GM19035 (cell line): Measurements from ENCODE around the gene ARHGDIG.

ENCODE experiments used
- ATAC-seq: cut with Tn5 transposase; IDR thresholded peaks from one replicate; pipeline ENCODE4 v1.9.1; 2021; ENCODE audit not compliant: unreplicated experiment

The ARHGDIG gene

DNA sequence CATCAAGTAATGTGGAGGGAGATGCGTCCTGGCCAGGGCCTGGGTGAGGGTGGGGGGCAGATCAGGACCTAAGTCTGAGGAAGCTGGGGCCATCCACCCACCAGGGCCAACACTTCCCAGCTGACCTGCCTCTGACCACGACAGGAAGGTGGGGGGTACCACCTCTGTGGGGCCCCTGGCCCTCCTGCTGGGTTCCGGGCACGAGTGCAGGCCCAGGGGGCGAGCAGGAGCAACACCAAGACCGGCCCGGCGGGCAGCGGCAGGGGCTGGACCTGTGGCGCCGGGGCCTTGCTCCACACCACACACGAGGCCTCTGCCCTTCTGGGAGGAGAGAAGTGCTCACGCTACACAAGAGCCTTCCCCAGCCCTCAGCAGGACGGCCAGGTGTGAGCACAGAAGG is 15.9 kb downstream of the ARHGDIG start:
- ATAC-seq = no peak

DNA sequence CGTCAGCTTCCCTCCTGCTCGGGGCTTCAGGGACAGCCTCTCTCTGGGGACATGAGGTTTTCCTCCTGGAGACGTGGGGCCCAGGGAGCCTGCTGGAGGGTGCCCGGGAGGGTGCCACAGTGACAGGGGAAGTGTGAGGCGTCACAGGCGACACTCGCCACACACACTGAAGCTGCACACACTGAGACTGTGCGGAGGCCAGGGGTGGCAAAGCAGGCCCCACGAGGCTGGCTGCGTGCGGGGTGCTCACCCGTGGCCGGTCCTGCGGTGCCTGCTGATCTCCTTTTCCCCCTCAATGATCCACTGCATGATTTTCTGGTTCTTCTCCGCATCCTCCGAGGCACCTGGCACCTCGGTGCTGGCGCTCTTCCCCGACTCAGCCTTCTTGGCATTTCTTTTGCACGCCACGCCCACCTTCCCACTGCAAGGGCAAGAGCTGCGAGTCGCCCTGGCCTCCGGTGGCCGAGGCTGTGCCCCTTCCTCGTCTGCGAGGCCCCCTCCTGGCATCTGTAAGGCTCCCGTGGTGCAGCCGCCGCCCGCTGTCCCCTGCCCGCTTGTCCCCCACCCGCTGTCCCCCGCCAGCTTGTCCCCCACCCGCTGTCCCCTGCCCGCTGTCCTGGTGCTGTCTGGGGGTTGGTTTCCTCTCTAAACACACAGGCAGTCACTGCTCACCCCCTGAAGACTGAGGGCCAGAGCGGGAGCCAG is 16.6 kb downstream of the ARHGDIG start:
- ATAC-seq = no peak

DNA sequence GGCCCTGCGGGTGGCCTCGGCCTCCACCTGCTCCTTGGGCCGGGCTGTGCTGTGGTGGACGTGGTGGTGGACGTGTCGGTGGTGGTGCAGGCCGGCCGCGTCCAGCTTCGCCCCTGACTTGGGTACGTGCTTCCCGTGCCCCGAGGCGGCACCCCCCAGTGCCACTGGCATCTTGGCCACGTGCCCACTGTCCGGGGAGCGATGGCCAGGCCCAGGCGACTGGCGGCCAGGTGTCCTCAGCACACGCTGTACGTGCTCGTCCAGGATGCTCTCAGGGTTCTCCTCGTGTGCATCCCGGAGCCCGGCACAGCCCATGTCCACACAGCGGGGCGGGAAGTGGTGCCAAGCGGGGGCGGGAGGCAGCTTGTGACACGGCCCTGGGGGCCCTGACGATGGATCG is 17.4 kb downstream of the ARHGDIG start:
- ATAC-seq = no peak

DNA sequence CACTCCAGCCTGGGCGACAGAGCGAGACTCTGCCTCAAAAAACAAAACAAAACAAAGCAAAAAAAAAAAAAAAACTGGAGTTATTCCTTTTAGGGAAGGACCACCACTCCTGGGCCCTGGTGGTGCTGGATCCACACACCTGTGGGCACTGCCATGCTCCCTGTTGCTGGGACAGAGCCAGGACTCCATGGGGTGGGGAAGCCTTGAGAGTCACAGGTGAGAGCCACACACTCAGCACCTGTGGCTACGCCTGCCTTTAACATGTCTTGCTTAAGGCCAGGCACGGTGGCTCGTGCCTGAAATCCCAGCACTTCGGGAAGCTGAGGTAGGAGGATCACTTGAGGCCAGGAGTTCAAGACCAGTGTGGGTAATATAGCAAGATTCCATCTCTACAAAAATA is 20.8 kb downstream of the ARHGDIG start:
- no peak for ATAC-seq

DNA sequence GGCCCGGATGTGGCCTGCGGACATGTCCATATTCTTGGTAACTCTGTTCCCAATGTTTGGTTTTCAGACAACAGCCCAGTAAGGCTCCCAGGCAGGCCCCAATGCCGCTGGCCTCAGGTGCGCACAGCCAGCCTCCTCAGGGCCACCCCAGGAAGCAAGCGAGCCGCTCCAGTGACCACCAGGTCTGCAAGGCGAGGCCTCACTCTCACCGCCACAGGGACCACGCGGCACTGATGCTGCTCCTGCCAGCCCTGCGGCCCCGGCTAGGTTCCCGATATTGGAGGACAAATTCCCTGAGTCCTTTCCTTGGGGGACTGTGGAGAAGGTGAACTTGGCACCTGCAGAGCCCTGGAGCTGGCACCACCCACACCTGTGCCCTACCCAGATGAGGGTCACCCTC is 21.6 kb downstream of the ARHGDIG start:
- no peak for ATAC-seq

DNA sequence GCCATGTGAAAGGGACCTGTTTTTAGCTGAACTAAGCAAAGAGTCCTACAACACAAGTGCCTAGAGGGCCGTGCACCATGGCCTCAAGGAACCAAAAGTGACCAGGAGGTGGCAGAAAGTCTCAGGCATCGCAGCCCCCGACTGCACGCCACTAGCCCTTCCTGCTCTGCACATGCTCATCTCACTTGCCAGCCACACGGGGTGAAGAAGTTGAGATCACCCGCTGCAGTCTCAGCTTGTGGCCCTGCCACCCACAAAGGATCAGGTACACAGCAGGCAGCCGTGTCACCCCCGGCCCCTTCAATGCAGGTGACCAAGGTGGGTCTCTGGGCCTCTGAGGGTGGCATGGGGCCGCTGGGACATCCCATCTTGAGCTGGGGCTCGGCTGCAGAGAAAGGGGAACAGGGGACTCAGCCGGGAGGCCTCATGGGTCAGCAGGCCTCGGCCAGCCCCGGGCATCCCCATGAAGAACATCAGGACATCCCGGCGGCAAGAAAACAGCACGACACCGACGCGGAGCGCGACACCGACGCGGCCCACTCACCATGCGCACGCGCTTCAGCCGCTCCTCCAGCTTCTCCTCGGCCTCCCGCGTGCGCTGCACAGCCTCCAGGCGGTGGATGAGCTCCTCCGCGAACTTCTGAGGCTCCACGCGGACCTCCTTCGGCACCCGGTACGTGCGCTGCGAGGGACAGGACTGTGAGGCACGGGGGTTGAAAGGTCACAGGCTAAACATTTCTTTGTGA is 23.5 kb downstream of the ARHGDIG start:
- no peak for ATAC-seq

DNA sequence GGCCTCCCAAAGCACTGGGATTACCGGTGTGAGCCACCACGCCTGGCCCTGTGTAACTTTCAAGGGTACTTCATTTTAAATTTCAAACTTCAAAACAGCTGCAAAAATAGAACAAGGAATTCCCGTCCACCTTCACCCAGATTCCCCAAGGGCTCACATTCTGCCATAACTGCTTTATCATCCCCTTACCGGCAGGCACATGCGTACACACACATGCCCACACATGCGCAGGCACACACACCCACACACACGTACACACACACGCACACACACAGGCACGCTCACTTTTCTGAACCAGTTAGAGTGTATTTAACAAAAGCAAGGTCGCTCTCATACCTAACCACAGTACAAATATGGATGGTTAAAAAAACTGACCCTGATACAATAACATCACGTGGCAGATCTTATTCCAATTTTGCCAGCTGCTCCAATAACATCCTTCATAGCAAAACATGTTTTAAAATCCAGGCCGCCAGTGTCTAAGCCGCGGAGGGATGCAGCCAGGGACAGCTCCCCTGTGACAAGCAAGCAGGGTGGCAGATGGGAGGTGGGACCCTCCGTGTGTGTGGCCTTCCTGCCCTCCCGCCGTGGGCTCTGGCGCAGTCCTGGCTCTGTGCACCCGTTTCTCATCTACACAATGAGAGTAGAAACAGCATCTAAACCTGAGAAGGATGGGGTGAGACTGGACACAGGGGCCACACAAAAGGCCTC is 25.7 kb downstream of the ARHGDIG start:
- no peak for ATAC-seq

DNA sequence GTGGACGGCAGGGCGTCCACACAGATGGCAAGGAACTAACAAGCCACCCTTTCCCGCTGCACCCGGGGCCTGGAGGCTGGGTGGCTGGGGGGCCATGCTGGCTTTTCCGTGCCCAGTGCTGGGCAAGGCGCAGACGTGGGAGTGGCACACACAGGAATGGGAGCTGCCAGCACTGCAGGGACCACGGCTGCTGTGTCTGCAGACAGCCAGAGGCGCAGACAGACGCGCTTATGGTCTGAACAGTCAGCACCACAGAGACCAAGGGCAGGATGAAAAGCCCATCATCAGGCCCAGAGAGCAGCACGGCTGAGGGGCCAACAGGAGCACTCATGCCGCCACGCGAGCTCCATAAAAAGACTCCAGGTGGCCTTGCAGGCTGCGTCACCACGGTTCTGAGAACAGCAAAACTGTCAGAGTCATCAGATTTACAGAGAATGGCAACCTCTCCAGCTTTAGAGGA is 26.6 kb downstream of the ARHGDIG start:
- no peak for ATAC-seq

DNA sequence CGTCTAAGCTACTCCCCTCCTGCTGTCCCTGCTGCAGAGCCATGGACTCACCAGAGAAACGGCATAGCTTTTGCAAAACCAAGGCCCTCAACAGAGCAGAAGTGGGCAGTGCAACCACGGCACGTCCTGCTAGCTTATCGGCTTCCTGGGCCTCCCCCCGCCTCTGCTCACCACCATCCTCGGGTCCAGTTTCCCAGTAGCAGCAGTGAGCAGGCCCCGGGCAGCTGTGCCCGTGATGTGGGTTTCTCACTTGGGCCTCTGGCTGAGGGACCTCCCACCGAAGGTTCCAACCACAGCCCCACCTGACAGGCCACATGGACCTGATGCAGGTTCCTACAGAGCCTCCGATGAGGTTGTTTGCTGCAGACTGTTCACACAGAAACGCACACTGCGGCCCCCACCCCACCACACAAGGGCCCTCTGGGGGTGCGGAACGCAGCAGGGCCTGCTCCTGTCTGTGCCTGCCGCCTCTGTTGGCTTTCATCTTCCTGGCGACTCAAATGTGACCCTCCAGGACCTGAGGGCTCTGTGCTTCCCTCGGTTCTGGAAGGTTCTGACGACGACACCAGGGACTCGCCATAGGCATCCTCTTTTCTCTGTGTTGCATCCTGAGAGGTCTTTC is 27.4 kb downstream of the ARHGDIG start:
- ATAC-seq = no peak

DNA sequence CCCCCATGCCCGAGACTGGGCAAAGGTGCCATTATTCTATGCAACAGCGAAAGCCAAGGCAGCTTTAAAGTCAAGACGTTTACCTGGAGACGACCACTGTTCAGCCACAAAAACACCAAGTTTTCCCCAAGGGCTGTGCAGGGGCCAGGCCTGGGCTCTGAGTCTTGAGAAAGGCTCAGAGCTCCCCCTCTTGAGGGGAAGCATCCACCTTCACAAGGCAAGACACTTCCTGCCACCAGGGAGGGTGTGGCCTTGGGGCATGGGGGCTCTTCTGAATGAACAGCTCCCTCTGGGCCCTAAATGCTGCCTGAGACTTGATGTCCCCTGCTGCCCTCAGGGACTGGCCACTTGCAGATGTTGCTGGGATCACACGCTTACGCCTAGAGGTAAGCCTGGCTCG is 29.1 kb downstream of the ARHGDIG start:
- ATAC-seq = no peak

DNA sequence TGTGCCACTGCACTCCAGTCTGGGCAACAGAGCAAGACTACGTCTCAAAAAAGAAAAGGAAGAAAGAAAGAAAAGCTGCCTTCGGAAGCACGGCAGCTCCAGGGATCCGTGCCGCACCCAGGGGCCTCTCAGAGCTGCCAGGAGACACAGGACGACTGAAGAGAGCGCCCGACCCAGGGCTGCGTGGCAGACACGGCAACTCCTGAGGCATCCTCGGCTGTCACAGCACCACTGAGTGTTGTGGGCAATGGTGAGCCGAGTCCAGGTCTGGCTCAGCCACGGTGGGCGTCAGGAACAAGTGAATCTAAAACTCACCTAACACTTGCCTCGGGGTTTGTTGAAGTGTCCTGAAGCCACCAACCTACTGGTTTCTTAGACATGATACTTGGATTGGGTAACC is 31.3 kb downstream of the ARHGDIG start:
- no peak for ATAC-seq

DNA sequence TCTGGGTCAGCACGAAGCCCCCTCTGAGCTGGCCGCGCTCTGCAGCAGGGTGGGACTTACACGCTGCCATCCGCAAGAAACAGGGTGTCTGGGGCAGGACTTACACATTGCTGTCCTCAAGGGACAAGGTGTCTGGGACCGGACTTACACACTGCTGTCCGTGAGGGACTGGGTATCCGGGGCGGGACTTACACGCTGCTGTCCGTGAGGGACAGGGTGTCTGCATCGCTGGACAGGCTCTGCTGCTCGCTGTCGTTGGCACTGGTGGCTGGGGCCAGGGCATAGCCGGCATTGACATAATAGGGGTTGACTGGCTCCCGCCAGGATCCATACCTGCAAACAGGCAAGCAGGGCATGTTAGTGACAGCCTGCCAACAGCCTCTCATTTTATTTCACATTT is 34.0 kb downstream of the ARHGDIG start:
- ATAC-seq = no peak

DNA sequence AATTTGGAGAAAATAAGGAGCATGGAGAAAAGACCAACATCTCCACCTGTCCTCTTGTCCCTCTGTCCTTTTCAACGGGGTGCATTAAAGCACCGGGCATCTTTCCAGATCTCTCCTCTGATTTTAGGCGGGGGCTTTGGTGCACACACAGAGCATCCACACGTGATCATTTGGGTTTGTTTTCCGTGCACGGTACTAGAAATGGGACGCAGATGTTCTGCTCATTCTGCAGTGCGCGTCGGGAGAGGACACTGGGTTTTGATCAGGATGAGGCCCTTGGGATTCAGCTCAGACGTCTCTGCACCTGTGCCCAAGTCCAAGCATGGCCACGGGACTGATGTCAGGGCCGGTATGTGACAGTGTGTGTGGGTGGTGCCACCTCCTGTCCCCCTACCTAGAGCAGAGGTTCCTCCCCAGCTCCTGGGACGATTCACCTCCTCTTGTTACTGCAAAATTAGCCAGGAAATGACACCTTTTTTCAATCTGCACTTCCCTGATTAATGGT is 34.5 kb downstream of the ARHGDIG start:
- no peak for ATAC-seq

DNA sequence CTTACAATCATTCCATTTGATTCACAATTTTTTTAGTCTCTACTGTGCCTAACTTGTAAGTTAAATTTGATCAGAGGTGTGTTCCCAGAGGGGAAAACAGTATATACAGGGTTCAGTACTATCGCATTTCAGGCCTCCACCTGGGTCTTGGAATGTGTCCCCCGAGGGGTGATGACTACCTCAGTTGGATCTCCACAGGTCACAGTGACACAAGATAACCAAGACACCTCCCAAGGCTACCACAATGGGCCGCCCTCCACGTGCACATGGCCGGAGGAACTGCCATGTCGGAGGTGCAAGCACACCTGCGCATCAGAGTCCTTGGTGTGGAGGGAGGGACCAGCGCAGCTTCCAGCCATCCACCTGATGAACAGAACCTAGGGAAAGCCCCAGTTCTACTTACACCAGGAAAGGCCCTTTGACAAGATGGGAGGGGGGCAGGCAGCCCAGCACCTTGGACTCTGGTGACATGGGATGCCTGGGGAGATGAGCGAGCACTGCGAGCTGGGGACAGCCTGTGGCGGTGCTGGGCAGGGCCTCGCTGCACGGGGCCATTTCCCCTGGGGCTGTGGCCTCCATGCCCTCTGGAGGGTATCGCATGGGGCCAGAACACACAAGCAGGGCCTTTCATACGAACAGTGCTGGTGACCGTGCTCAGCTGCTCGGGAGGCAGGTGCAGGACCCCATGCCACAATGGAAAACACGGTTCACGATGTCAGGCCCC is 36.5 kb downstream of the ARHGDIG start:
- ATAC-seq = no peak

DNA sequence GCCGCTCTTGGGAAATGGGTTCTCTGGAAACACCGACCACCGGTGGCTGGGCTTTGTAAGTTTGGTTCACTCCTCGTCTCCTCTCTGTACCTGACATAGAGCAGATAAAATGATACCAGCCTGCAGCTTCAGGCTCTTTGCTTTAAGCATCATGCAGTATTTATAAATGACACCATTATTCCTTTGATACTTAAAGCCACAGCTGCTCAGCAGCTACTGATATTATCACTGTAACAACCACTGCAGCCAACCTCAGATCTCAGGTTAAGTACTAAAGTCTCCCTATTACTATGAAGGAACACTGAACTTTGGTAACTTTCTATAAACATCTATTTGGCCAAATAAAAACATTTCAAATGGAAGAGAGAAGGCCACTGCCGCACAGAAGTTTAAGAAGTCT is 37.2 kb downstream of the ARHGDIG start:
- ATAC-seq = no peak

DNA sequence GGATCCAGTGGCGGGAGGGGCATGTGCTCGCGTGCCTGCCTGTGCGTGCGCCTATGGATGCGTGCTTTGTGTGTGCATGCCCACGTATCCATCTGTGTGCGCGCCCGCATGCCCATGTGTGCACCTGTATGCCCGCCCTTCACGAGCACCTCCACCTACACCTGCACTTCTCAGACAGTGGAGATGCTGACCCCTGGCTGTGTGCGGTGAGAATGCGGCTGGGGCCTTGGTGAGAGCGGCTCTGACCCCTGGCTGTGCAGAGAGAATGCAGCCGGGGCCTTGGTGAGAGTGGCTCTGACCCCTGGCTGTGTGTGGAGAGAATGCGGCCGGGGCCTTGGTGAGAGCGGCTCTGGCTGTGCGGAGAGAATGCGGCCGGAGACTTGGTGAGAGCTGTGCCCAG is 38.2 kb downstream of the ARHGDIG start:
- ATAC-seq = no peak

DNA sequence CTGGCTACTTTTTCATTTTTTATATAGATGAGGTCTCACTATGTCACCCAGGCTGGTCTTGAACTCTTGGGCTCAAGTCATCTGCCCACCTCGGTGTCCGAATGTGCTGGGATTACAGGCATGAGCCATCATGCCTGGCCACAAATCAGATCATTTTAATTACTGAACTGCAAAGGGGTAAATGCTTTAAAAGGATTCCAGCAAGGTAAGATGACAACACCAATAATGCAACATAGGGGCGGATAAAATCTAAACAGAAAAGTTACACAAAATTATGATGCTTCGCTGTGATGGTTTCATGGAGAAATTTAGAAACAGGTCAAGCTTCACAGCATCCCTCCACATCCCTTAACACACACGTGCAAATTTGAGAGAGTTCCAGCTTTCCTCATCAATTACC is 39.8 kb downstream of the ARHGDIG start:
- ATAC-seq = no peak

DNA sequence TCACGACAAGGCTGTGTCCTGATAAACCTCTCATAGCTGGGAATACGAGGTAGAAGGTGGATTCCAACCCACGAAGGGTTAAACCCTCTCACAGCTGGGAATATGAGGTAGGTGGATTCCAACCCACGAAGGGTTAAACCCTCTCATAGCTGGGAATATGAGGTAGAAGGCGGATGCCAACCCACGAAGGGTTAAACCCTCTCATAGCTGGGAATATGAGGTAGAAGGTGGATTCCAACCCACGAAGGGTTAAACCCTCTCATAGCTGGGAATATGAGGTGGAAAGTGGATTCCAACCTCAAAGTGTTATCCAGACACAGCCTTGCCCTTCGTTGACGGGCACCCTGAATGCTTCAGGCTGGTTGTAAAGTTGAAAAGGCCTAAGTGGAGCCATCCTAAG is 41.1 kb downstream of the ARHGDIG start:
- no peak for ATAC-seq

DNA sequence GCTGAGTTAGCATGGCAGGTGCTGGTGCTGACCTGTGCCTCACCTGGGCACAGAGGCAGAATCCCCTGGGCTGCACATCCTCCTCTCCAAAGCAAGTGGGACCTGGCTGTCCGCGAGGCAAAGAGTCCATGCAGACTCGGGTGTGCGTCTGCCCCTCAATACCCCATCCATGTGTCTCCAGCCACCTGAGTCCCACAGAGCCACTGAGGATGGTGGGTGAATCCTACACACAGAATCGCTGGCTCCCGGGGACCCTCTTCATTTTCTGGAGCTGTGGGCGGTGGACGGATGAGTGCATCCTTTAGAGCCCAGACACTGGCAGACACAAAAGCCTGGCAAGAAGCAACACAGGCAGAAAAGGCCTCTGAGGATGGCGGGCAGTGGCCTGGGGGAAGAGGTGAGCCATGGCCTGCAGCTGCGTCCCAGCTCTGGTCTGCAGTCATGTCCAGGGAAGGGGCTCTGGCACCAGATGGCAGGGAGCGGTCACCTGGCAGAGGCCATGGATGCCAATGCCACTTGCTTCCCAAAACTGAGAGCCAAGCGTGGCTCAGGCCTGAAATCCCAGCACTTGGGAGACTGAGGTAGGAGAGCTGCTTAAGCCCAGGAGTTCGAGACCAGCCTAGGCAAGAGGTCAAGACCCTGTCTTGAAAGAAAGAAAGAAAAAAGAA is 42.2 kb downstream of the ARHGDIG start:
- ATAC-seq = no peak

DNA sequence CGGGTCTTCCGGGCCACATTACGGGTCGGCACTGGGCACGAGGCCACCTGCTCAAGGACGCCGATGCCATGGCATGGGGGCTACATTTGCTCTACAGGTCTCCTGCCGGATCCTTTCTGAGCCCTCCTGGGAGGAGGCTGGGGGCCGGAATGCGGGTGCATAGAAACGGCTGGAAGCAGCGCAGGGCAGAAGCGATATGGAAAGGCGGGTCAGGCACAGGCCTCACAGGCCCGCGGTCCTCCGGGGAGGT is 43.7 kb downstream of the ARHGDIG start:
- no peak for ATAC-seq
